ENCODE data around the gene FBXL7.

FBXL7 gene

DNA sequence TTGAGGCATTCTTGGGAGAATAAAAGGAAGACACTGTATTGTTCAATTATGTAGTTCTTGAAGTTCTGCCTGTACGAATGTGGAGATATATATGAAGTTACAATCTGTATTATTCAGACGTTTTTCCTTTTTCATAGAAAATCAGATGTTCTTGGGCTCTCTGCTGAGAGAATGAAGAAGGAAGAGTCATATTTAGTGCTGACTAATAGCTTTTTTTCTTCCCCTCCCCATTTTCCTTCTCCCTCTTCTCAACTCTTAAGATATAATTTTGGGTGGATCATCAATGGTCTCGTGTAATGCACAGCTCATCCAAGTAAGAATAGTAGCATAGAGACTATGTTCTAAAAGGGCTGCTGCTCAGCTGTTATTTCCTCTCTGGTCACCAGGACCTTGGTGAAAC, 23.0 kb upstream of the FBXL7 start:
- Histone ChIP-seq H3K4me3 (ENCODE audit: low read depth in 1 of 2, low read length in 1 of 2) (no peak overlapping the region), H3K36me3 (no peaks in the 10 kb centered on the region), H3K27ac (no peak overlapping the region), H3K9me3 (no peaks in the 10 kb centered on the region), H3K27me3 (no peaks in the 10 kb centered on the region), H3K4me1 (ENCODE audit: control insufficient read depth in 1 of 2, insufficient read depth in 1 of 2, low read depth in 1 of 2, low read length in 1 of 2) (no peaks in the 10 kb centered on the region)
- TF ChIP-seq, protein P1, sequence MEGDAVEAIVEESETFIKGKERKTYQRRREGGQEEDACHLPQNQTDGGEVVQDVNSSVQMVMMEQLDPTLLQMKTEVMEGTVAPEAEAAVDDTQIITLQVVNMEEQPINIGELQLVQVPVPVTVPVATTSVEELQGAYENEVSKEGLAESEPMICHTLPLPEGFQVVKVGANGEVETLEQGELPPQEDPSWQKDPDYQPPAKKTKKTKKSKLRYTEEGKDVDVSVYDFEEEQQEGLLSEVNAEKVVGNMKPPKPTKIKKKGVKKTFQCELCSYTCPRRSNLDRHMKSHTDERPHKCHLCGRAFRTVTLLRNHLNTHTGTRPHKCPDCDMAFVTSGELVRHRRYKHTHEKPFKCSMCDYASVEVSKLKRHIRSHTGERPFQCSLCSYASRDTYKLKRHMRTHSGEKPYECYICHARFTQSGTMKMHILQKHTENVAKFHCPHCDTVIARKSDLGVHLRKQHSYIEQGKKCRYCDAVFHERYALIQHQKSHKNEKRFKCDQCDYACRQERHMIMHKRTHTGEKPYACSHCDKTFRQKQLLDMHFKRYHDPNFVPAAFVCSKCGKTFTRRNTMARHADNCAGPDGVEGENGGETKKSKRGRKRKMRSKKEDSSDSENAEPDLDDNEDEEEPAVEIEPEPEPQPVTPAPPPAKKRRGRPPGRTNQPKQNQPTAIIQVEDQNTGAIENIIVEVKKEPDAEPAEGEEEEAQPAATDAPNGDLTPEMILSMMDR (IDR thresholded peaks at IDR 0.05) = no peak

DNA sequence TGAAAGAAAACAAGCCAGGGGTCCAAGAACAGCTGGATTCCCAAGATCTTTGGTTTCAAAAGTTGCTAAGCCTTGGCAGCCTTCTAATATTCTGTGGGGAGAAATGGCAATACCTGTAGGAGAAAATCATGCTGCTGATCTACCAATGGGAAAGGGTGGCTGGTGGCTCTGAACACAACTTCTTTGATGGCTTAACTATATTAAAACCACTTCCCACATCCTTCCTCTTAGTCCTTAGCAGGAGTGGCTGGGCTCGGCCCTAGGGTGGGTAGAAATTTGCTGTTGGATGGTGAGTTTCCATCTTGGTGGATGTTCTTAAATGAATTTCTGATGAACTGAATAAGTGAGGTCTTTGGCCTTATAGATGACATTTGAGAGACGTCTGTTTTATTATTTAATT, 19.5 kb upstream of the FBXL7 start:
- H3K4me3 ChIP-seq (ENCODE audit: low read depth in 1 of 2, low read length in 1 of 2) = no peak overlapping the region
- no peaks in the 10 kb centered on the region for H3K36me3 ChIP-seq
- H3K27me3 ChIP-seq = no peaks in the 10 kb centered on the region
- TF ChIP-seq, protein P1 (IDR thresholded peaks at IDR 0.05) = no peak
- H3K27ac ChIP-seq = no peak overlapping the region
- H3K4me1 ChIP-seq (ENCODE audit: control insufficient read depth in 1 of 2, insufficient read depth in 1 of 2, low read depth in 1 of 2, low read length in 1 of 2) = no peaks in the 10 kb centered on the region
- no peaks in the 10 kb centered on the region for H3K9me3 ChIP-seq

DNA sequence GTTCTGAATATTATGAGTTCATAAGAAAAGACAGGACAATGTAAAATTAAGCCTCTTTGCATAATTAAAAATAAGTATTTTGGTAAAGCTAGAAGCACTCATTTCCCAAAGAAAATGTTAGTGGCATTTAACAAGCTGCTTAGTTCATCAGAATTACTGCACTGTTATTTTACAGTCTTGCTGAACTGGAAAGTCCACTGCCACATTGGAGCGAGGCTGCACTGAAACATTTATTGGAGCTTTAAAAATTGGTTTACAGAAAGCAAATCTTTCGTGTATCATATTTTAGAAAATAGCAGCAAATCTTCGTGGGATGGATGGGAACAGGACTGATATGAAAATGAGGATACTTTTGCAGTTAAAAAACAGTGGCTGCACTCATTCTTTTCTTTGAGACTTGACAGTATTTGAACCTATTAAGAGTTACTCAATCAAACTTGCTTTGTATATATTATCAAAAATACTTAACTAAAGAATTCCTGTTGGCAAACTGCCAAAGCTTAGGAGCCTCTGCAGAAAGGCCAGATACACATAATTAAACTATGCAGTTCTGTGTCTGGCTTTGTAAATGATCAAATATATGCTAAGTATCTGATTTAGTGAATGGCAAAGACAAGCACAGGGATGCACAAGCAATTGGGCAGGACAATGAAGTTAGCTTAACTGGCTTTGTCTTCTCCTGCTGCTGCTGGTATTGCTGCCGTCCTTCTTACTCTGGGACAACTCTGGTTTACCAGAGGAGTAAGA, 16.5 kb upstream of the FBXL7 start:
- Histone ChIP-seq H3K4me3 (ENCODE audit: low read depth in 1 of 2, low read length in 1 of 2) (no peak overlapping the region), H3K27ac (no peak overlapping the region), H3K36me3 (no peaks in the 10 kb centered on the region), H3K27me3 (no peaks in the 10 kb centered on the region), H3K9me3 (no peaks in the 10 kb centered on the region), H3K4me1 (ENCODE audit: control insufficient read depth in 1 of 2, insufficient read depth in 1 of 2, low read depth in 1 of 2, low read length in 1 of 2) (no peaks in the 10 kb centered on the region)
- TF ChIP-seq, protein P1 (IDR thresholded peaks at IDR 0.05) = no peak

DNA sequence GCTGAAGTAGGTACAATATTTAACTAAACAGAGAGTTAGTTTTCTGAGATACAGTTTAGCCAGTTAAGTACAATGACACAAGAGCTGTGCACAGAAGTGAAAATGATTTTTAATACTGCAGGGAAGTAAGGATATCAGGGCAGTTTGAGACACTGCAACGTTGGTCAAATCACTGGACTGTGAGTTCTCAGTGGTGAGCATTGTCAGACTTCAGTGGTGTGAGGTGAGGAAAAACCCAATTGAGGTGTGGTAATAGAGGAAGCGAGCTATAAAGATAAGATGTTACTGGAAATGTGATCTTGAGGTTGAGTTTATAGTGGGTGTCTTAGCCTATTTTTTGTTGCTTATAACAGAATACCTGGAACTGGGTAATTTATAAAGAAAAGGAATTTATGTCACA, 12.8 kb upstream of the FBXL7 start:
- Histone ChIP-seq H3K27ac (no peak overlapping the region), H3K9me3 (no peaks in the 10 kb centered on the region), H3K4me1 (ENCODE audit: control insufficient read depth in 1 of 2, insufficient read depth in 1 of 2, low read depth in 1 of 2, low read length in 1 of 2) (no peaks in the 10 kb centered on the region), H3K36me3 (no peaks in the 10 kb centered on the region), H3K4me3 (ENCODE audit: low read depth in 1 of 2, low read length in 1 of 2) (no peak overlapping the region), H3K27me3 (no peaks in the 10 kb centered on the region)
- TF ChIP-seq, protein P1 (IDR thresholded peaks at IDR 0.05) = no peak

DNA sequence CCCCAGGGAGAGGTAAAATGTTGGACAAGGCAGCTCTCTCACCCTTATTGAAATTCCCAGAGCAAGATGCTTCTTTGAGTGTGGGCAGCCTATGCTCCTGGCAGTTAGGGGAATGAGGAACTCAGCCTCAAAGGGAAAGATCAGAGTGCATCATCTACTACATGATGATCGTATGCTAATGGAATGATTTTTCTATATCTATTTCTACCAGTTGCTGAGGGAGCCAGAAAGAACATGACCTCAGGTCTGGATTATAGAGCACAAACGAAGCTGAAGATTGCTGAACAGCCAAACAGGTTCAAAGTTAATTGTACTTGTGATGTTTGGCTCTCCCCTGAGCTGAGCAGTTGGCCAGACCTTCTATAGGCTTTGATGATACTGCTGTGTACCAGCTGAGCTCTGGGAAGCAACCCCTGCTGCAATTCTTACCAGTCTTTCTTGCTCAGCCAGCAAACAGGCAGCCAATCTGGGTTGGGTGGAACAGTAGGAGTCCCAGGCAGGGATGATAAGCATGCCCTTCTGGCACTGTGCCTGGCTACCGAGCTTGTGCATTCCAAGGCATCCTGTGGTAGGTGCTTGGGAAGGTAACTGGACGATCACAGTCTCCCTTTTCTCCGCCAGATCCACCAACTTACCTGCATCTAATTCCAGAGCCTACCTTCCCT, 10.3 kb upstream of the FBXL7 start:
- Histone ChIP-seq H3K27ac (no peak overlapping the region), H3K9me3 (no peaks in the 10 kb centered on the region), H3K4me1 (ENCODE audit: control insufficient read depth in 1 of 2, insufficient read depth in 1 of 2, low read depth in 1 of 2, low read length in 1 of 2) (no peaks in the 10 kb centered on the region), H3K36me3 (no peaks in the 10 kb centered on the region), H3K27me3 (no peaks in the 10 kb centered on the region), H3K4me3 (ENCODE audit: low read depth in 1 of 2, low read length in 1 of 2) (no peak overlapping the region)
- TF ChIP-seq, protein P1 (IDR thresholded peaks at IDR 0.05) = no peak

Data from neutrophil (primary cell).